ENCODE measurements around the gene C1S.
A peak's percentile ranks its signal among the peaks of the same experiment; 100 is the strongest.

The C1S gene

GRCh38 chr12:7075939-7076338 is 15.4 kb downstream of the C1S start:
- Histone ChIP-seq H3K27ac (peak overlapping the region in 1 of 2 donors; percentile 37), H3K4me3 (no peak overlapping the region)
- DNase-seq (ENCODE audit: low spot score) = no peak
- TF ChIP-seq CTCF (IDR thresholded peaks at IDR 0.05) = no peak

GRCh38 chr12:7076493-7076892 is 16.0 kb downstream of the C1S start:
- H3K27ac ChIP-seq = peak overlapping the region in 1 of 2 donors; percentile 20
- DNase-seq (ENCODE audit: low spot score) = peak; percentile 57
- H3K4me3 ChIP-seq = no peak overlapping the region
- no peak for TF ChIP-seq CTCF (IDR thresholded peaks at IDR 0.05)

- DNase-seq (ENCODE audit: low spot score) = no peak
- Histone ChIP-seq H3K27ac (no peak overlapping the region), H3K4me3 (no peak overlapping the region)
- TF ChIP-seq CTCF (IDR thresholded peaks at IDR 0.05) = no peak
Measured at GRCh38 chr12:7078163-7078562, 17.6 kb downstream of the C1S start.

- no peak for DNase-seq (ENCODE audit: low spot score)
- TF ChIP-seq CTCF (IDR thresholded peaks at IDR 0.05) = no peak
- peak overlapping the region; percentile 11 to 85 for H3K27ac ChIP-seq
- no peak overlapping the region for H3K4me3 ChIP-seq
Measured at GRCh38 chr12:7079826-7080125, 19.3 kb downstream of the C1S start.

- TF ChIP-seq CTCF (IDR thresholded peaks at IDR 0.05) = no peak
- peak overlapping the region in 1 of 2 donors; percentile 63 for H3K27ac ChIP-seq
- no peak overlapping the region for H3K4me3 ChIP-seq
- DNase-seq (ENCODE audit: low spot score) = no peak
Measured at GRCh38 chr12:7081037-7081436, 20.5 kb downstream of the C1S start.

- H3K27ac ChIP-seq = peak overlapping the region in 1 of 2 donors; percentile 22
- no peak for DNase-seq (ENCODE audit: low spot score)
- TF ChIP-seq CTCF (IDR thresholded peaks at IDR 0.05) = no peak
- no peak overlapping the region for H3K4me3 ChIP-seq
Measured at GRCh38 chr12:7083125-7083524, 22.6 kb downstream of the C1S start.

GRCh38 chr12:7089196-7089871 is 28.8 kb downstream of the C1S start:
- H3K27ac ChIP-seq = peak overlapping the region; percentile 86 to 94
- peak; percentile 75 for DNase-seq (ENCODE audit: low spot score)
- no peak for TF ChIP-seq CTCF (IDR thresholded peaks at IDR 0.05)
- H3K4me3 ChIP-seq = peak overlapping the region; percentile 79
